ENCODE measurements around the gene TTYH2.
"Not testable (repeated sequence)": the region's sequence is repeated elsewhere in the genome, so short reads cannot be mapped to it uniquely, and the experiment has no call there.

The TTYH2 gene

DNA sequence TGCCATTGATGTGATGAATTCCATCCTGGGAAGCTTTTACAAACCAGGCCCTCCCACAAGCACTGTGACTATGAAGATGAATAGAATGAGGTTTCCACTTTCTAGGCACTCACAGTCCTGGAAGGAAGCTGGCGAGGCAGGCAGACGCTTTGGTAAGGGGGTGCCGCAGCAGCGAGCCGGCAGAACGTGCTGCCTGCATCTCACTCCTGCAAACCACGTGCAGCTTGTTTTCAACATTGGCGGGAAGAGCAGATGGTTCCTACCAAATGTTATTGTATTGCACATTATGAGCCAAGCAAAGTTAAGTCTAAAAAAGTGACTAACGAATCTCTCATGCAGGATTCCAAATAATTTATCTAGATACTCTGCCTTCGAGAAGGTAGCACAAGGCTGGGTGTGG is 57.0 kb downstream of the TTYH2 start:
- in situ Hi-C loops (cut with HindIII; ENCODE audit: low pct_unique_long_range_greater_than_20kb, low sequenced_read_pairs): no loop called here

DNA sequence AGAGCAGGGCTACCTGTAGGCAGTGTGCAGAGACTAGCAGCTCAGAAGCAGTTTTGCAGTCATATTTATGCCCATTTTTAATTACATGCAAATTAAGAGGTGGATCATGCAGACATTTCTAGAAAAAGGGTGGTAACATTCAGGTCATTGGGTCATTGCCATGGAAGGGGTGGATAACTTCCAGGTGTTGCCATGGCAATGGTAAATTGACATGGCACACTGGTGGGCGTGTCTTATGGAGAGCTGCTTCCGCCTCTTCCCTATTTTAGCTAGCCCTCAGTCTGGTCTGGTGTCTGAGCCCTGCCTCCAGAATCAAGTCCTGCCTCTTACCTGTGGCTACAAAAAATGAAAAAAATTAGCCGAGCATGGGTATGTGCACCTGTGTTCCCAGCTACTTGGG is 57.9 kb downstream of the TTYH2 start:
- in situ Hi-C loops (cut with HindIII; ENCODE audit: low pct_unique_long_range_greater_than_20kb, low sequenced_read_pairs): no loop called here
- TF ChIP-seq JUND (IDR thresholded peaks at IDR 0.05; ENCODE audit: low read depth): no peak
- peak in 1 of 2 experiments; percentile 81 for DNase-seq (ENCODE audit: low read depth in 1 of 2, low spot score in 1 of 2)

More for the DNA sequence above, 57.0 kb downstream of the TTYH2 start:
- TF ChIP-seq JUND (IDR thresholded peaks at IDR 0.05; ENCODE audit: low read depth): no peak
- DNase-seq (ENCODE audit: low read depth in 1 of 2, low spot score in 1 of 2): no peak

DNA sequence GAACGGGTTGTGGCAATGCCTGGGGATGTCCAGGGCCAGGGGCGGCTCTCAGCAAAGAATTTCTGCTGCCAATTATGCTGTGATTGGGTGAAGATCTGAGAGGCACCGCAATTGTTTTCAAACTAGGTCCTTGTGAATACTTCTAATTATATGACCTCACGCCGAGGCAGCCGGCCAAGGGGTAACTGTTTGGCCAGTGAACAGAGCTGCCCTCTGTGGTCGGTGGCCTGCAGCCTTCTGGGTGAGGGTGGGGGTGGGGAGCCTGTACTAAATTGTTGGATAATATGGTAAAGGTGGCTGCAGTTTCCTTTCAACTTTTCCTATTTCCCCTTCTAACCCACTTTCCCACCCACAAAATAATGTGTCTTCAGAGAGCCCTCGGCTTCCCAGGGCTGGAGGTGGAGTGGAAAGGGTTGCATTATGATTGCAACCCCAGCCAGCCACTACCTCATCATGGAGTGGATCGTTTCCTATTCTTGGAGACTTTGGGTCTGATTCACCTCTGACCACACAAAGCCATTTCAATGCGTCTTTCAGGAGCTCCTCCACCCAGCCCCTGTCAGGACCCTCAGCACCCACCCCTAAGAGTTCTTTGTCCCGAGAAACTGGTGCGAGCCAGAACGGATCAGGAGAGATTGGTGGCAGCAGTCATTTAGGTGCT is 58.7 kb downstream of the TTYH2 start:
- DNase-seq (ENCODE audit: low read depth in 1 of 2, low spot score in 1 of 2): no peak
- TF ChIP-seq JUND (IDR thresholded peaks at IDR 0.05; ENCODE audit: low read depth): no peak
- in situ Hi-C loops (cut with HindIII; ENCODE audit: low pct_unique_long_range_greater_than_20kb, low sequenced_read_pairs): no loop called here

- no peak for DNase-seq (ENCODE audit: low read depth in 1 of 2, low spot score in 1 of 2)
- TF ChIP-seq JUND (IDR thresholded peaks at IDR 0.05; ENCODE audit: low read depth): no peak
- in situ Hi-C loops (cut with HindIII; ENCODE audit: low pct_unique_long_range_greater_than_20kb, low sequenced_read_pairs): no loop called here
Observed at GRCh38 chr17:74272731-74273201, 59.4 kb downstream of the TTYH2 start.

DNA sequence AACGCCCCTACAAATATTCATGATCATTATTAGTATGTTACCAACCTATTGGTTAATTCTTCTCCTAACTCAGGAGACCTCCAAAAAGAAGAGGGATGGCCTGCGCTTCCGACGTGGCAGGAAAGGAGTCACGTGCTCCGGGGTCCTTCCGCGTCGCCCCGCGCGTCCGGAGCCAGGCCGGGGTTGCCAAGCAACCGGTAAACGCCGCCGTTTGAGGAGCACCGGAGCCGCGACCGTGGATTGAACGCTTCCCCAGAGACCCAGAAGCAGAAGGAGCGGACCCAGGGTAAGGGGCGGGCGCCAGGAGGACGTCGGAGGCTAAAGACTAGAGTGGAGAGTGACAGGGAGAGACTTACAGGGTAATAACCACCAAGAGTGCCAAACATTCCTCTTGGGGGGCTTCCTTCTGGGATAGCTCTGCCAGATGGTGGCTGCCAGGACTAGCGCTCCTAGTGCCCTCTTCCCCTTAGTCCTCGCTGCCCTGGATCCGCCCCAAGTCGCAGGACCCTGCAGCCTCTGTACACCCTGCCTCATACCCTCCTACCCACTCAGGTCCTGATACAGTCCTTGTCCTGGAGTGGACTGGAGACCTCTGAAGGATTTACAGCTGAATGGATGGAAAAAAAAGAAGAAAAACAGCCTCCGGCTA is 60.8 kb downstream of the TTYH2 start, which contains the start of gene DNAI2:
Gene DNAI2 (plus strand): TSS at position 175 of the 649 bp plus-strand sequence. CDS start 7,584 bp downstream, outside the sequence.
- in situ Hi-C loops (cut with HindIII; ENCODE audit: low pct_unique_long_range_greater_than_20kb, low sequenced_read_pairs): no loop called here
- no peak for DNase-seq (ENCODE audit: low read depth in 1 of 2, low spot score in 1 of 2)
- TF ChIP-seq JUND (IDR thresholded peaks at IDR 0.05; ENCODE audit: low read depth): no peak

DNA sequence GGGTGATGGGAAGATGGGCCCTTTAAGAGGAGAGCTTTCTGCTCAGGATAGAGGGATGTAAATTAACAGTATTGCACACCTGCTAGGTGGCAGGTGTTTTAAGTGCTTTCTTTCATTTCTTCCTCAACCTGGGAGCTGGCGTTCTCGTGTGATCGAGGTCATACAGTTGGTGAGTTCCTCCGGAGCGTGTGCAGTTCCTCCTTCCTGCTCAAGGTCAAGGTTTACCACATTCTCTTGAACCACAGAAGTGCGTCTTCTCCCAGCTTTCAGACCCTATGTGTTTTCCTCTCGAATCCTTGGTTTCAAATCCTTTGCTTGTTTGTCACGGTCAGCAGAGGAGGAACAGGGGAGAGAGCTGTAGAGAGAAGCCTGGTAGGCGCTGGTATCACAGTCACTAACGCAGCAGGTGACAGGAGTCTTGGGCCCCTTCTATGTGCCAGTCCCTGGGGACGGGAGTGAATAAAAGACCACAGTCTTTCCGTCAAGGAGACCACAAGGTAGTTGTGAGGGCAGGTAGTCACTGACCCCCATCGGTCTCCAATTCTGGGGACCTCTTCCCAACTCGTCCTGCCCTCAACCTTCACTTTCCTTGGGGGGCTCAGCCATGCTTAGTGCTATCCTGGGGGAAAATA is 61.5 kb downstream of the TTYH2 start:
- DNase-seq (ENCODE audit: low read depth in 1 of 2, low spot score in 1 of 2): no peak
- in situ Hi-C loops (cut with HindIII; ENCODE audit: low pct_unique_long_range_greater_than_20kb, low sequenced_read_pairs): no loop called here
- TF ChIP-seq JUND (IDR thresholded peaks at IDR 0.05; ENCODE audit: low read depth): no peak

DNA sequence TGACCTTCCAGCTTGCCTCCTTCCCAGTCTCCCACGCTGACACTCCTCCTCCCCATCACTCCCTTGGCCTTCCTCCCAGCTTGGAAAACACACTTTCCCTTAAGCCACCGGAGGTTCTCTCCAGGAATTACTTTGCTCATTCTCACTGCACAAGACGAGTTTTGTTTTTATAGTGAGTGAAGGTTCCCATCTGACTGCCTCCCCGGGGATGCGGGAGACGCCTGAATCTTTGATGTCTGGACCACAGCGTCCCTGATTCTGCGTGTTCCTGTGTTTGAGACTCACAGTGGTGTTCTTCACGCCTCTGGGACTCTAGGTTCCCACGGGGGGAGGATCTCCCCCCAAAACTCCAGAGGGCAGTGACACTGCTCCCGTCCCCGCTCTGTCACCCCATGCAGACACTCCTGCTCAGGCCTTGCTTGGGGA is 62.7 kb downstream of the TTYH2 start:
- no peak for TF ChIP-seq JUND (IDR thresholded peaks at IDR 0.05; ENCODE audit: low read depth)
- in situ Hi-C loops (cut with HindIII; ENCODE audit: low pct_unique_long_range_greater_than_20kb, low sequenced_read_pairs): no loop called here
- DNase-seq (ENCODE audit: low read depth in 1 of 2, low spot score in 1 of 2): no peak

GRCh38 chr17:74276541-74277009 is 63.2 kb downstream of the TTYH2 start:
- DNase-seq (ENCODE audit: low read depth in 1 of 2, low spot score in 1 of 2): no peak
- TF ChIP-seq JUND (IDR thresholded peaks at IDR 0.05; ENCODE audit: low read depth): no peak
- in situ Hi-C loops (cut with HindIII; ENCODE audit: low pct_unique_long_range_greater_than_20kb, low sequenced_read_pairs): no loop called here

- DNase-seq (ENCODE audit: low read depth in 1 of 2, low spot score in 1 of 2): no peak
- in situ Hi-C loops (cut with HindIII; ENCODE audit: low pct_unique_long_range_greater_than_20kb, low sequenced_read_pairs): no loop called here
- TF ChIP-seq JUND (IDR thresholded peaks at IDR 0.05; ENCODE audit: low read depth): no peak
Observed at GRCh38 chr17:74277935-74278334, 64.6 kb downstream of the TTYH2 start.

GRCh38 chr17:74279617-74280016 is 66.2 kb downstream of the TTYH2 start:
- DNase-seq (ENCODE audit: low read depth in 1 of 2, low spot score in 1 of 2); in situ Hi-C loops (cut with HindIII; ENCODE audit: low pct_unique_long_range_greater_than_20kb, low sequenced_read_pairs): not testable (repeated sequence)

GRCh38 chr17:74280093-74280513 is 66.7 kb downstream of the TTYH2 start:
- no peak for TF ChIP-seq JUND (IDR thresholded peaks at IDR 0.05; ENCODE audit: low read depth)
- no peak for DNase-seq (ENCODE audit: low read depth in 1 of 2, low spot score in 1 of 2)
- in situ Hi-C loops (cut with HindIII; ENCODE audit: low pct_unique_long_range_greater_than_20kb, low sequenced_read_pairs): no loop called here

GRCh38 chr17:74281799-74282198 is 68.4 kb downstream of the TTYH2 start:
- in situ Hi-C loops (cut with HindIII; ENCODE audit: low pct_unique_long_range_greater_than_20kb, low sequenced_read_pairs): no loop called here
- no peak for TF ChIP-seq JUND (IDR thresholded peaks at IDR 0.05; ENCODE audit: low read depth)
- no peak for DNase-seq (ENCODE audit: low read depth in 1 of 2, low spot score in 1 of 2)

- in situ Hi-C loops (cut with HindIII; ENCODE audit: low pct_unique_long_range_greater_than_20kb, low sequenced_read_pairs); DNase-seq (ENCODE audit: low read depth in 1 of 2, low spot score in 1 of 2): not testable (repeated sequence)
Observed at GRCh38 chr17:74282274-74282586, 68.9 kb downstream of the TTYH2 start.
